ENCODE results near the gene TGM1. TPM values are rescaled to one million over a fixed set of nuclear protein-coding genes. Genes with fewer than 3 reads are reported as not detected.

TGM1 gene
- total RNA-seq: 0.35 and 4.0 TPM in 2 replicates

GRCh38 chr14:24262821-24263733, at the start of gene TGM1:
TSS of gene TGM1 (minus strand) at chr14:24263177. CDS start at chr14:24262352, 825 bp downstream.

GRCh38 chr14:24310646-24311604, 47.9 kb upstream of the TGM1 start, which contains the start of gene LTB4R:
TSS of gene LTB4R (plus strand) at chr14:24311502. CDS start at chr14:24315652, 4,150 bp downstream.

DNA sequence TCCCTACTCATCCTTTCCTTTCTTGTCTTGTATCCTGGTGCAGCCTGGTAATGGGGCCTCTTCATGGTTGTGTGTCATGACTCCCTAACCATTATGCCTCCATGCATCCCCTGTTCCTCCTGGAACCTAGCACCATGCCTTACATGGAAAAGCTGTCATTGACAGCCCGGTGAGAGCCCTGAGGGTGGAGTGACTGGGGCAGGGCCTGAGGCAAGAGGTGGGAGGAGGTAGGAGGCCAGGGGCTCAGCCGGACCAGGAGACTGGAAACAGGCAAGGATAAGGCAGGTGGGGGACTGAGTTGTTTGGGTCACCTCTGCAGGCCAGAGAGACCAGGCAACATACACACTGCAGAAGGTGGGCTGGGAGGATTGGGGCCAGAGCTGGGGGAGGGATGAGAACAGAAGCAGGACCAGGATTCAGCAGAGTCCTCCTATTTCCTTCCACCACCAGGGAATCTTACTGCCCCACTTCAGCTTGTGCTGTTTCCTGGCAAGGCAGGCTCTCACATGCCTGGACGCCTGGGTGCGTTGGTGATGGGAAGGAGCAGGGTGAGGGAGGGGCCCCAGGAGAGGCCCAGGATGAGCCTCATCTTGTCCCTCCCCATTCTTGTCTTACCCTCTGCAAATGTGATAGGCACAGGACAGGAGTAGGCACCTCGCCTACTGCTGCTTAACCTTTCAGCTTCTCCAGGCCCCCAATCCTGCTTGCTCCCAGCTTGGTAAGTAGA, 46.7 kb upstream of the TGM1 start, which contains the start of gene LTB4R2:
Gene LTB4R2, plus strand, starts transcription at position 603 of the 727 bp plus-strand sequence. CDS start 525 bp downstream, outside the sequence.

GRCh38 chr14:24307575-24308341, 44.8 kb upstream of the TGM1 start, which contains the start of gene CIDEB:
TSS of gene CIDEB (minus strand) at chr14:24307977. CDS start at chr14:24307858, 119 bp downstream.

DNA sequence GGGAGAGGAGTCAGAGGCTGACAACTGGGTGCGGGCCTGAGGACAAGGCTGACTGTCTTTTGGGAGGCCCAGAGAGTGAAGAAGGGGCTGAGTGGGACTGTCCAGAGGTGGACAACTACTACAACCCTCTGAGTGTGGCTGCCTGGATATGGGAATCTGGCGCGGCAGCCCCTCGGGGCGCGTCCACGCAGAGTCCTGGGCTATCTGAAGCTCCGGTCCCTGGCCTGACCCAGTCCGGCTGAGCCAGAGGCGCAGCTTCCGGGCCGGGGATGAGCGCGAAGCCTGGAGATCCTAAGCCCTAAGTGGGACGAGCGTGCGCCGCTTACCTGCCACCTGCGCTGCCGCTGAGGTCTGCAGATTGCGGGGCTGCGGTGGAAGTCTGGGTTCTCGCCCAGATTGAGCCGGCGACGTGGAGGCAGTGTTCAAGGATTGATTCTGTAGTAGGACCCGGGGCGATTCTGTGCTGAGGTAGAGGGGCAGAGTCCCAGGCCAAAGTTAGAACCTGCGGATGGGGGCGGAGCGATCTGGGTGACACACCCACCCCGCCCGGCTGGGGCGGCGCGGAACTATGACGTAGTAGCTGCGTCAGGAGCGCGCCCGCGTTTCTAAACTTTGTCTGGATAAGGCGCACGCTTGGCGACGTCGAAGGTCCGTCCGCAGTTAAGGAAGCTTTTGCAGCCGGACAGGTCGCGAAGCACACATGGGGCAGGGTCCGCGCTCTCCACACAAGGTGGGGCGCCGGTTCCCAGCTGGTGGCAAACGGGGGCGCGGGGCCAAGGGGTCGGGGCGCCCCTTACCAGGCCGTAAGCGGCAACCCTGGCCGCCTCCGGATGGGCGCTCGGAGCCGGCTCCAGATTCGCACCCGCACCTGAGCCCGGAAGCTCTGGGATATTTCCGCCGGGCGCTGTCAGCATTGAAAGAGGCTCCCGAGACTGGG, 36.5 kb upstream of the TGM1 start, which contains the start of the genes DHRS1 and NOP9:
Gene DHRS1, minus strand, starts transcription at position 526 of the 937 bp plus-strand sequence. CDS start 674 bp downstream, outside the sequence.
Gene NOP9, plus strand, starts transcription at position 596 of the 937 bp plus-strand sequence. Its CDS starts 105 bp downstream, at position 701.

DNA sequence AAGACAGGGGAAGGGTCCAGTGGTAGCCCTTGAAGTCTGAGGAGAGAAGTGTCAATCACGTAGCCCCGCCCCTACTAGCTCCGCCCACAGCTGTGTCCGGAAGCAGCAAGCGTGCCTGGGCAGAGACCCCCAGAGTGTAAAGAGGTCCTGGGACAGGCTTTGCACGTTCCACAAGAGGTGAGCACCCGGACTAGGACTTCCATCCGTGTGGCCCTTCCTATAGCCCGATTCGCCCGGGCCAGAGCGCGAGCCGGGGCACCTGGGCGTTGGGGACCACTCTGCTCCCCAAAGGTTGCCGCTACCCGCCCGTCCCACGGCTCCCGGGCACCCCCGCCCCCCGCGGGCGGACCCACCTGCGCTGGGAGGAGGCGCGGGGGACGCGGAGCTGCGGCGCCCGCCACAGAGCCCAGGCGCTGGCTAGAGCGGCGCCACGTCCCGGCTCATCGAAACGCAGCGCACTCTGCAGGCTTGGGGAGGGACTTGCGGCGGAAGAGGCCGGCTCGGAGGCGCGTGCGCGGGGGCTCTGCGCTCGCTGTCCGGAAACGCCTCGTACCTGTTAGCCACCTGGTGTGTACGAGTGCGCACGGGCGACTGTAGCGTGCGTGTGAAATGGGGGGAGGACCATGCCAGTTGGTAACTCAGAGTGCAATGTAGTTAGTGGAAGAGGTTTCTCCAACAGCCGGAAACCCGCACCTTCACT, 8.3 kb upstream of the TGM1 start, which contains the start of gene RABGGTA:
Gene RABGGTA, minus strand, starts transcription at position 464 of the 700 bp plus-strand sequence. CDS start 482 bp downstream, outside the sequence.

GRCh38 chr14:24232645-24233537, 30.1 kb downstream of the TGM1 start, which contains the start of gene GMPR2:
TSS of gene GMPR2 (plus strand) at chr14:24232929. CDS start at chr14:24233254, 325 bp downstream.

DNA sequence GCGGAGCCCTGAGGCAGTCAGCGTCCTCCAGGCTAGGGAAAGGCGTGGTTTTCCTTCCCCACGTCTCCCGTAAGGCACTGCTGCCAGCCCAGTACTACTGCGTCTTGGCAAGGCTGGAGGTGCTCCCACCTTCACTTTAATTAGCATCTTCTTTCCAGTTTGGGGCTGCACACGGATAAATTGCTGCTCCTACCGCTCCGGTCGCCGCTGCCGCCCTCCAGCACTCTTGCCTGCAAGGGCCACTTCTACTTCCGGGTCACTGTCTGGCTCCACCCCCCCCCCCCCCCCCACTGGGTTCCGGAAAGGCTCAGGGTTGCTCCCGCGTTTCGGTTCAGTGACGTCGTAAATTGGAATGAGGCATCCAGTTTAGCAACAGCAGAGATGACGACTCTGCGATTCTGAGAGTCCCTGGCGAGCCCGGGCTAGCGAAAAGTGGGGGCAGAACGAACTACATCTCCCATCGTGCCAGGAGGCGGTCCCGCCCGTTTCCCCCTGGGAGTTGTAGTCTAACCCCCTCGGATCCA, 30.8 kb downstream of the TGM1 start, which contains the start of gene NEDD8:
Gene NEDD8, minus strand, starts transcription at position 247 of the 524 bp plus-strand sequence. Its CDS starts 100 bp downstream, at position 147.

GRCh38 chr14:24215495-24216344, 47.3 kb downstream of the TGM1 start, which contains the start of gene MDP1:
TSS of gene MDP1 (minus strand) at chr14:24216066. CDS start at chr14:24215955, 111 bp downstream.

GRCh38 chr14:24212924-24213865, 49.8 kb downstream of the TGM1 start, which contains the start of gene CHMP4A:
TSS of gene CHMP4A (minus strand) at chr14:24213488. CDS start at chr14:24213439, 49 bp downstream.

Other genes with a start within 250 kb of the TGM1 start
- gene CARMIL3, start 211.2 kb downstream of the TGM1 start, total RNA-seq: not detected in 2 replicates
- not detected in 2 replicates for gene CPNE6, start 191.6 kb downstream of the TGM1 start, total RNA-seq
- gene PCK2, start 168.9 kb downstream of the TGM1 start, total RNA-seq: 44.0 and 79.9 TPM in 2 replicates
- 57.1 and 70.3 TPM in 2 replicates for gene DCAF11, start 148.4 kb downstream of the TGM1 start, total RNA-seq
- gene NRL, start 148.2 kb downstream of the TGM1 start, total RNA-seq: under 0.01 and 0.29 TPM in 2 replicates
- gene FITM1, start 132.5 kb downstream of the TGM1 start, total RNA-seq: not detected in 2 replicates
- 181 and 193 TPM in 2 replicates for gene PSME1, start 127.0 kb downstream of the TGM1 start, total RNA-seq
- gene EMC9, start 121.6 kb downstream of the TGM1 start, total RNA-seq: 14.0 and 20.2 TPM in 2 replicates
- 105 and 124 TPM in 2 replicates for gene PSME2, start 116.6 kb downstream of the TGM1 start, total RNA-seq
- gene RNF31, start 115.7 kb downstream of the TGM1 start, total RNA-seq: 35.7 and 41.8 TPM in 2 replicates
- gene IRF9, start 101.9 kb downstream of the TGM1 start, total RNA-seq: 66.8 and 80.4 TPM in 2 replicates
- 20.0 and 44.7 TPM in 2 replicates for gene REC8, start 91.1 kb downstream of the TGM1 start, total RNA-seq
- 70.4 and 79.0 TPM in 2 replicates for gene IPO4, start 74.4 kb downstream of the TGM1 start, total RNA-seq
- 85.9 and 92.5 TPM in 2 replicates for gene TM9SF1, start 67.7 kb downstream of the TGM1 start, total RNA-seq
- not detected in 2 replicates for gene TSSK4, start 57.5 kb downstream of the TGM1 start, total RNA-seq
- 28.0 and 40.8 TPM in 2 replicates for gene CHMP4A, start 49.7 kb downstream of the TGM1 start, total RNA-seq
- 11.8 and 12.8 TPM in 2 replicates for gene MDP1, start 47.1 kb downstream of the TGM1 start, total RNA-seq
- 229 and 231 TPM in 2 replicates for gene NEDD8, start 30.8 kb downstream of the TGM1 start, total RNA-seq
- 83.0 and 111 TPM in 2 replicates for gene GMPR2, start 30.2 kb downstream of the TGM1 start, total RNA-seq
- 48.6 and 95.1 TPM in 2 replicates for gene TINF2, start 20.6 kb downstream of the TGM1 start, total RNA-seq
- gene RABGGTA, start 8.4 kb upstream of the TGM1 start, total RNA-seq: 33.1 and 65.2 TPM in 2 replicates
- gene DHRS1, start 36.6 kb upstream of the TGM1 start, total RNA-seq: 15.3 and 21.3 TPM in 2 replicates
- gene NOP9, start 36.7 kb upstream of the TGM1 start, total RNA-seq: 15.0 and 22.0 TPM in 2 replicates
- gene CIDEB, start 44.8 kb upstream of the TGM1 start, total RNA-seq: 1.4 and 2.3 TPM in 2 replicates
- gene LTB4R2, start 47.0 kb upstream of the TGM1 start, total RNA-seq: 0.18 and 1.4 TPM in 2 replicates
- gene LTB4R, start 48.3 kb upstream of the TGM1 start, total RNA-seq: under 0.01 and 0.71 TPM in 2 replicates
- not detected in 2 replicates for gene ADCY4, start 71.9 kb upstream of the TGM1 start, total RNA-seq
- not detected in 2 replicates for gene RIPK3, start 76.8 kb upstream of the TGM1 start, total RNA-seq
- 27.8 and 35.7 TPM in 2 replicates for gene NFATC4, start 105.0 kb upstream of the TGM1 start, total RNA-seq
- gene NYNRIN, start 135.8 kb upstream of the TGM1 start, total RNA-seq: 11.9 and 12.1 TPM in 2 replicates
- gene CBLN3, start 166.5 kb upstream of the TGM1 start, total RNA-seq: 2.8 and 4.6 TPM in 2 replicates
- 39.5 and 41.8 TPM in 2 replicates for gene KHNYN, start 166.8 kb upstream of the TGM1 start, total RNA-seq
- 18.1 and 32.9 TPM in 2 replicates for gene SDR39U1, start 179.6 kb upstream of the TGM1 start, total RNA-seq
- not detected in 2 replicates for gene CMA1, start 245.1 kb upstream of the TGM1 start, total RNA-seq